Choroid plexus epithelial cell (primary cell): ENCODE results near the gene TNFSF15.
A peak's percentile ranks its signal among the peaks of the same experiment; 100 is the strongest.
"Not testable (repeated sequence)": the region's sequence is repeated elsewhere in the genome, so short reads cannot be mapped to it uniquely, and the experiment has no call there.

Source experiments
- DNase-seq: peaks from one replicate; pipeline ENCODE4 v3.0.0-alpha.2; 2010; ENCODE audit warnings: low read depth
- H3K4me3 ChIP-seq: 2 replicates; pipeline ENCODE4 v1.5.1; 2011; ENCODE audit warnings: low read depth, mild to moderate bottlenecking, control low read depth, low read length, moderate library complexity
- CTCF ChIP-seq: conservative IDR thresholded peaks from 2 replicates; pipeline ENCODE4 v1.5.1; 2011; ENCODE audit warnings: low read depth, mild to moderate bottlenecking, control low read depth, inconsistent platforms, low read length, moderate library complexity

Gene TNFSF15

GRCh38 chr9:114746591-114747346 lies 59.1 kb downstream of the TNFSF15 start:
- TF ChIP-seq CTCF: no peak
- no peak overlapping the region for H3K4me3 ChIP-seq
- no peak for DNase-seq

GRCh38 chr9:114745879-114746550 lies 59.8 kb downstream of the TNFSF15 start:
- no peak for DNase-seq
- no peak for TF ChIP-seq CTCF
- H3K4me3 ChIP-seq: no peak overlapping the region

GRCh38 chr9:114745108-114745848 lies 60.6 kb downstream of the TNFSF15 start:
- DNase-seq: no peak
- TF ChIP-seq CTCF: no peak
- H3K4me3 ChIP-seq: no peak overlapping the region

GRCh38 chr9:114743446-114743845 lies 62.4 kb downstream of the TNFSF15 start:
- no peak for TF ChIP-seq CTCF
- no peak overlapping the region for H3K4me3 ChIP-seq
- no peak for DNase-seq

- H3K4me3 ChIP-seq: no peak overlapping the region
- TF ChIP-seq CTCF: no peak
- DNase-seq: no peak
Measured at GRCh38 chr9:114742947-114743346, 62.9 kb downstream of the TNFSF15 start.

- TF ChIP-seq CTCF: peak; percentile 28
- not testable (repeated sequence) for H3K4me3 ChIP-seq, DNase-seq
Measured at GRCh38 chr9:114741521-114741920, 64.3 kb downstream of the TNFSF15 start.
